Spleen (tissue), 7 donors: ENCODE data around the gene MAN1C1.

Experiments
- CTCF ChIP-seq, 11 experiments: fragments of 200-600 bp in 7 of 11; fragments of 450-650 bp in 4 of 11; sonication (generic) in 4 of 11; IDR thresholded peaks in 8 of 11; conservative IDR thresholded peaks in 3 of 11; 1 replicate in 7 of 11; 2 replicates in 4 of 11; pipeline versions ENCODE4 v1.4.0 to v1.8.0; 2016 to 2021; ENCODE audit warnings: antibody characterized with exemption in 11 of 11, inconsistent platforms in 4 of 11, mild to moderate bottlenecking in 1 of 11
- POLR2A ChIP-seq, 3 donors: fragments of 450-650 bp; IDR thresholded peaks; one replicate each; pipeline ENCODE4 v1.5.1; 2017; ENCODE audit warnings: antibody characterized with exemption in 3 of 3, mild to moderate bottlenecking in 1 of 3
- donor health status: DM: no; HTN: no; CAD: no; lungs with moderate emphysema.
- donor health status: DM: no; HTN: no; CAD: no.
- donor health status: DM: no; HTN: no; CAD: no.

- TF ChIP-seq CTCF (IDR thresholded peaks at IDR 0.05 in 8 of 11, conservative IDR thresholded peaks at IDR 0.05 in 3 of 11), result no peak
- no peak for TF ChIP-seq POLR2A (IDR thresholded peaks at IDR 0.05)
These were observed 186.8 kb downstream of the MAN1C1 start for GRCh38 chr1:25803368-25803767.
